Measurements from ENCODE around the gene CASZ1.

- TF ChIP-seq POLR2A (IDR thresholded peaks at IDR 0.05): no peak
- TF ChIP-seq CTCF (IDR thresholded peaks at IDR 0.05): no peak
- no peak for TF ChIP-seq EP300 (IDR thresholded peaks at IDR 0.05)
These were observed 92.0 kb downstream of the CASZ1 start for GRCh38 chr1:10704368-10704882.
